H1 (cell line): ENCODE data around the gene GID8. TPM values are rescaled to one million over a fixed set of nuclear protein-coding genes. Genes with fewer than 3 reads are reported as not detected.

ENCODE experiments used
- CTCF ChIA-PET: fragments of 300-600 bp; sonication (Branson Sonifier 250); formaldehyde crosslinking; loops from one replicate; lab custom pipeline; 2021; ENCODE audit not compliant: partially characterized antibody; lab: Charles Lee
- POLR2A ChIA-PET: fragments of 300-600 bp; sonication (Branson Sonifier 250); formaldehyde crosslinking; loops from one replicate; lab custom pipeline; 2021; ENCODE audit warnings: inconsistent platforms; ENCODE audit not compliant: partially characterized antibody; lab: Charles Lee
- DNase-seq, 2 experiments: peaks; one replicate each; pipeline versions ENCODE4 v3.0.0 to v3.0.0-alpha.2; 2010 to 2022; ENCODE audit warnings: low spot score in 2 of 2, low read depth in 1 of 2, mixed read lengths in 1 of 2
- FAIRE-seq: peaks from 2 replicates; lab custom pipeline; 2011; peaks lifted over from hg19 to GRCh38; lab: Jason Lieb, UNC
- H2AFZ ChIP-seq: 2 replicates; pipeline ENCODE4 v1.8.1; 2012; ENCODE audit warnings: low read length, inconsistent platforms
- H2AK5ac ChIP-seq: 2 replicates; pipeline ENCODE4 v1.6.1; 2013; ENCODE audit warnings: low read depth, low read length
- H2BK120ac ChIP-seq: replicated peaks from 2 replicates; pipeline ENCODE3; 2013; ENCODE audit warnings: low read depth, low read length, inconsistent platforms
- H2BK12ac ChIP-seq: 2 replicates; pipeline ENCODE4 v1.6.1; 2013; ENCODE audit warnings: low read depth, low read length
- H2BK15ac ChIP-seq: 2 replicates; pipeline ENCODE4 v1.6.1; 2013; ENCODE audit warnings: low read length
- H2BK20ac ChIP-seq: 2 replicates; pipeline ENCODE4 v1.6.1; 2013; ENCODE audit warnings: low read length
- H2BK5ac ChIP-seq: 2 replicates; pipeline ENCODE4 v1.6.1; 2013; ENCODE audit warnings: low read depth, low read length
- H3K14ac ChIP-seq: 2 replicates; pipeline ENCODE4 v1.6.1; 2013; ENCODE audit warnings: inconsistent platforms; ENCODE audit not compliant: insufficient read length
- H3K18ac ChIP-seq: 2 replicates; pipeline ENCODE4 v1.6.1; 2013; ENCODE audit warnings: low read length; ENCODE audit errors: extremely low read depth
- H3K23ac ChIP-seq: 2 replicates; pipeline ENCODE4 v1.6.1; 2013; ENCODE audit warnings: inconsistent platforms; ENCODE audit not compliant: insufficient read length
- H3K23me2 ChIP-seq: 2 replicates; pipeline ENCODE4 v1.6.1; 2013; ENCODE audit warnings: low read depth, low read length
- H3K27ac ChIP-seq: 2 replicates; pipeline ENCODE4 v1.6.1; 2011; ENCODE audit warnings: low read depth, low read length, inconsistent platforms
- H3K27me3 ChIP-seq, 4 experiments: replicated peaks in 1 of 4; 1 replicate in 1 of 4; 2 replicates in 3 of 4; pipeline versions ENCODE4 v1.6.1 to v1.8.1; 2011 to 2013; ENCODE audit warnings: low read length in 3 of 4, mild to moderate bottlenecking in 3 of 4, inconsistent platforms in 2 of 4, mixed read lengths in 2 of 4, moderate library complexity in 1 of 4; ENCODE audit not compliant: control insufficient read depth in 3 of 4, insufficient read depth in 3 of 4; ENCODE audit errors: extremely low read depth in 1 of 4
- H3K36me3 ChIP-seq, 4 experiments: 2 replicates each; pipeline versions ENCODE4 v1.6.1 to v1.8.1; 2011 to 2013; ENCODE audit warnings: mild to moderate bottlenecking in 4 of 4, low read length in 3 of 4, moderate library complexity in 2 of 4, control low read depth in 1 of 4, inconsistent platforms in 1 of 4; ENCODE audit not compliant: insufficient read depth in 4 of 4, control insufficient read depth in 2 of 4
- H3K4ac ChIP-seq: replicated peaks from 2 replicates; pipeline ENCODE3; 2013; ENCODE audit warnings: low read length, low read depth, mixed read lengths, inconsistent platforms; ENCODE audit not compliant: insufficient read length
- H3K4me1 ChIP-seq, 4 experiments: replicated peaks in 1 of 4; 1 replicate in 1 of 4; 2 replicates in 3 of 4; pipeline versions ENCODE4 v1.6.1 to v1.8.1; 2011 to 2013; ENCODE audit warnings: low read length in 3 of 4, inconsistent platforms in 2 of 4, mixed read lengths in 1 of 4; ENCODE audit not compliant: insufficient read depth in 4 of 4, control insufficient read depth in 3 of 4
- H3K4me2 ChIP-seq, 2 experiments: 2 replicates each; pipeline versions ENCODE4 v1.6.1 to v1.8.1; 2011 to 2013; ENCODE audit warnings: low read depth in 2 of 2, low read length in 2 of 2, control low read depth in 1 of 2, inconsistent platforms in 1 of 2, mild to moderate bottlenecking in 1 of 2; ENCODE audit not compliant: insufficient read depth in 1 of 2
- H3K4me3 ChIP-seq, 4 experiments: fragments of 200-600, 300-600 bp in 1 of 4; sonication (generic), shearing (Covaris generic), sonication (Bioruptor Twin) in 1 of 4; 2 replicates each; pipeline versions ENCODE4 v1.5.1 to v1.8.1; 2011 to 2016; ENCODE audit warnings: low read length in 4 of 4, low read depth in 3 of 4, control low read depth in 2 of 4, inconsistent platforms in 2 of 4, mild to moderate bottlenecking in 2 of 4, mixed read lengths in 1 of 4, moderate library complexity in 1 of 4; ENCODE audit not compliant: insufficient read depth in 2 of 4; ENCODE audit errors: extremely low read depth in 1 of 4
- H3K56ac ChIP-seq: replicated peaks from 2 replicates; pipeline ENCODE3; 2013; ENCODE audit warnings: low read depth, mild to moderate bottlenecking, mixed read lengths, low read length, inconsistent platforms; ENCODE audit not compliant: insufficient read length
- H3K79me1 ChIP-seq: 2 replicates; pipeline ENCODE4 v1.6.1; 2013; ENCODE audit warnings: low read depth, low read length, control low read depth
- H3K79me2 ChIP-seq, 2 experiments: 2 replicates each; pipeline versions ENCODE4 v1.6.1 to v1.8.1; 2012 to 2013; ENCODE audit warnings: low read length in 2 of 2, mild to moderate bottlenecking in 2 of 2, inconsistent platforms in 1 of 2; ENCODE audit not compliant: insufficient read depth in 2 of 2, control insufficient read depth in 1 of 2
- H3K9ac ChIP-seq, 4 experiments: replicated peaks in 1 of 4; 1 replicate in 1 of 4; 2 replicates in 3 of 4; pipeline versions ENCODE4 v1.6.1 to v1.8.1; 2011 to 2013; ENCODE audit warnings: low read depth in 3 of 4, low read length in 3 of 4, control low read depth in 2 of 4, mild to moderate bottlenecking in 2 of 4, moderate library complexity in 2 of 4, inconsistent platforms in 1 of 4; ENCODE audit errors: extremely low read depth in 1 of 4
- H3K9me3 ChIP-seq, 2 experiments: 2 replicates each; pipeline versions ENCODE4 v1.6.1 to v1.8.1; 2012 to 2013; ENCODE audit warnings: mild to moderate bottlenecking in 2 of 2, moderate library complexity in 2 of 2, control low read depth in 1 of 2, inconsistent platforms in 1 of 2, low read depth in 1 of 2, low read length in 1 of 2, mixed read lengths in 1 of 2; ENCODE audit not compliant: insufficient read depth in 2 of 2
- H4K20me1 ChIP-seq, 2 experiments: replicated peaks in 1 of 2; 2 replicates each; pipeline versions ENCODE3 to v1.8.1; 2011 to 2013; ENCODE audit warnings: inconsistent platforms in 2 of 2, low read length in 2 of 2, mild to moderate bottlenecking in 1 of 2; ENCODE audit not compliant: insufficient read depth in 2 of 2, control insufficient read depth in 1 of 2
- H4K5ac ChIP-seq: 2 replicates; pipeline ENCODE4 v1.6.1; 2013; ENCODE audit warnings: low read length, low read depth, mixed read lengths, inconsistent platforms; ENCODE audit not compliant: insufficient read length
- H4K8ac ChIP-seq: 2 replicates; pipeline ENCODE4 v1.8.0; 2013; ENCODE audit warnings: mild to moderate bottlenecking, moderate library complexity, low read length, inconsistent platforms; ENCODE audit not compliant: insufficient read depth; ENCODE audit errors: extremely low read depth
- H4K91ac ChIP-seq: replicated peaks from 2 replicates; pipeline ENCODE3; 2013; ENCODE audit warnings: low read length, mixed read lengths, inconsistent platforms; ENCODE audit not compliant: insufficient read length
- BRCA1 ChIP-seq: IDR thresholded peaks from 2 replicates; pipeline ENCODE4 v1.6.1; 2012; ENCODE audit warnings: low read depth, low read length, improper control_type of control experiment
- EGR1 ChIP-seq: IDR thresholded peaks from 2 replicates; pipeline ENCODE4 v1.6.1; 2011; ENCODE audit warnings: low read depth, low read length, borderline replicate concordance
- JUND ChIP-seq: IDR thresholded peaks from 2 replicates; pipeline ENCODE4 v1.6.1; 2011; ENCODE audit warnings: mild to moderate bottlenecking, improper control_type of control experiment, low read length
- MAFK ChIP-seq: IDR thresholded peaks from 2 replicates; pipeline ENCODE4 v1.6.1; 2012; ENCODE audit warnings: low read depth, mild to moderate bottlenecking, improper control_type of control experiment, low read length
- NANOG ChIP-seq: IDR thresholded peaks from 2 replicates; pipeline ENCODE4 v1.6.1; 2011; ENCODE audit warnings: low read length, low read depth, mild to moderate bottlenecking, inconsistent platforms; ENCODE audit not compliant: insufficient read depth, poor library complexity, severe bottlenecking
- POLR2A ChIP-seq, 2 experiments: IDR thresholded peaks; 1 replicate in 1 of 2; 2 replicates in 1 of 2; pipeline ENCODE4 v1.6.1; 2011; ENCODE audit warnings: low read depth in 2 of 2, low read length in 2 of 2, mild to moderate bottlenecking in 2 of 2; ENCODE audit errors: control extremely low read depth in 1 of 2
- POLR2AphosphoS5 ChIP-seq: IDR thresholded peaks from 2 replicates; pipeline ENCODE4 v1.6.1; 2011; ENCODE audit warnings: low read depth, low read length
- RBBP5 ChIP-seq: IDR thresholded peaks from 2 replicates; pipeline ENCODE4 v1.7.1; 2012; ENCODE audit warnings: low read depth, mild to moderate bottlenecking, inconsistent platforms, low read length, moderate library complexity, borderline replicate concordance
- RNF2 ChIP-seq: fragments of 200-900, 300-1000 bp; sonication (generic); IDR thresholded peaks from 2 replicates; pipeline ENCODE4 v1.7.1; 2016; ENCODE audit warnings: borderline replicate concordance, low read depth, mild to moderate bottlenecking, antibody characterized with exemption, low read length; ENCODE audit not compliant: poor library complexity, severe bottlenecking; ENCODE audit errors: missing control alignments
- SIX5 ChIP-seq: IDR thresholded peaks from 2 replicates; pipeline ENCODE4 v1.6.1; 2011; ENCODE audit warnings: mild to moderate bottlenecking, low read depth, low read length
- TAF7 ChIP-seq: optimal IDR thresholded peaks from 2 replicates; pipeline ENCODE3; 2011; ENCODE audit warnings: low read depth, mild to moderate bottlenecking, inconsistent platforms, low read length, moderate library complexity, borderline replicate concordance
- WGBS, 2 experiments: shearing (Covaris generic) in 1 of 2; methylation state at CpG; one replicate each; pipeline versions ENCODE4 v1.1.6 to v1.1.7; 2013 to 2015; ENCODE audit warnings: low lambda C conversion rate in 2 of 2, mixed read lengths in 2 of 2, inconsistent platforms in 1 of 2, low coverage in 1 of 2, missing lambda C conversion rate in 1 of 2; ENCODE audit not compliant: insufficient replicate concordance in 2 of 2, insufficient coverage in 1 of 2, insufficient read length in 1 of 2; ENCODE audit errors: extremely low coverage in 1 of 2, missing lambda C conversion rate in 1 of 2; 5-methylcytosine and 5-hydroxymethylcytosine counted together
- polyA plus RNA-seq, 7 experiments: library from polyadenylated mRNA; depleted of rRNA in 3 of 7; stranded (reverse) in 5 of 7; unstranded in 2 of 7; fragments of >200 nt in 5 of 7; fragments of 200-250 nt in 2 of 7; gene quantifications; 1 replicate in 5 of 7; 2 replicates in 1 of 7; 4 replicates in 1 of 7; pipeline versions ENCODE4 v1.2.1 to v1.2.3, GENCODE V29; 2011 to 2013; ENCODE audit warnings: missing spikeins in 2 of 7, mixed read lengths in 2 of 7
- total RNA-seq: library from RNA; stranded (reverse); fragmentation: NEBNext Ultra II Directional; extraction: Animal tissue kit (Norgen Biotek cat#: 25700); gene quantifications from 2 replicates; pipeline ENCODE4 v1.2.1, GENCODE V29; 2021

The GID8 gene
- total and polyA plus RNA-seq, 2 of the 8 experiments (the other 6 are each of a cell fraction or from before 2014, with no cell fraction given), result 39.7 to 72.9 TPM

DNA sequence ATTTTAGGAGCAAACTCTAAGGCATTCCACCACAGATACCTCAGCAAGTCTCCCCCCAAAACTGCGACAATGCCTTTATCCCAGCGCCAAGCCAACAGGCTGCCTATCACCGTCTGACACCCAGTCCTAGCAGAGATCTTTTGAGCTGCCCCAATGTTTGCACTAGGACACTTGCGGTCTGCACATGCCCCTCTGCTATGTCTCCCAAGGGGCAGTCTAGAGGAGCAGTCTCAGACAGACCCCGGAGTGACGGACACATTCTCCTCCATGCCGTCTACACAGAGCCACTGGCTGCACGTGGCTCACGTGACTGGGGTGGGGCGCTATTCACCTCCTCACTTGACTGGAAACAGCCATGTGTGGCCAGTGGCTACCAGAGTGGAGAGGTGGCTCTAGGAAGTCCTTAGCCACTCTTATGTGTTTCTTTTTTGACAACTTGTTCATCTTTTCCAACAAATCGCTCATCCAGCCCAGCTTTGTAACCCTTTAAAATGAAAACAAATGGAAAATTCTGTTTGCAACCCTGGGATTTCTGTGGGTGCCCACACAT lies 27.7 kb upstream of the GID8 start:
- Histone ChIP-seq H3K23ac (no peak overlapping the region), H2BK5ac (no peak overlapping the region), H4K91ac (no peak overlapping the region), H4K5ac (no peak overlapping the region), H3K56ac (no peak overlapping the region), H2AFZ (no peak overlapping the region), H3K4me1 (peaks cover 4 to 9% (median 7%) of the 10 kb centered on the region in 4 experiments; a peak in 6 of 7 replicates), H2AK5ac (no peak overlapping the region), H3K79me1 (peaks cover 25% of the 10 kb centered on the region), H3K9ac (no peak overlapping the region; a peak in 1 of 7 replicates), H4K8ac (peak overlapping the region; percentile 51; the same call in 1 of the 2 replicates), H2BK15ac (no peak overlapping the region), H3K27me3 (no peaks in the 10 kb centered on the region), H2BK20ac (no peak overlapping the region), H3K36me3 (peaks cover 39 to 75% (median 66%) of the 10 kb centered on the region in 4 experiments), H3K4ac (no peak overlapping the region), H3K9me3 (no peaks in the 10 kb centered on the region), H3K14ac (no peak overlapping the region), H3K18ac (no peak overlapping the region), H3K4me2 (no peak overlapping the region), H3K27ac (no peak overlapping the region), H2BK12ac (no peak overlapping the region), H3K4me3 (no peak overlapping the region), H3K23me2 (no peaks in the 10 kb centered on the region), H2BK120ac (no peak overlapping the region), H3K79me2 (peaks cover 20 to 77% of the 10 kb centered on the region in 2 experiments), H4K20me1 (peaks cover 39 to 62% of the 10 kb centered on the region in 2 experiments)
- CTCF ChIA-PET, result interaction anchor here (0.9 to 5.7 kb wide), 6 partner anchors 8 to 99 kb away, joined by 3 to 58 read pairs (median 8); no protein-coding TSS in a partner anchor
- WGBS, 2 experiments, result 94% methylated on average over 11 of the region's 11 CpGs; no CpG with 5 or more reads in 1 of the 2 experiments
- FAIRE-seq (no peak), DNase-seq (no peak)
- POLR2A ChIA-PET, result interaction anchor here (1.6 to 20.3 kb wide), 4 partner anchors 9 to 32 kb away, joined by 3 to 363 read pairs (median 104); partner anchors contain the start of genes DIDO1 and GID8
- no peak for TF ChIP-seq MAFK
- TF ChIP-seq POLR2AphosphoS5, result peak; percentile 27; the same call in 1 of the 2 replicates
- no peak for TF ChIP-seq EGR1
- TF ChIP-seq NANOG, result no peak
- 0 out of 3 replicates have a peak, but pooled peaks of 1 of the 2 experiments have one; percentile 3 for TF ChIP-seq POLR2A (IDR thresholded peaks at IDR 0.05; ENCODE audit: control extremely low read depth in 1 of 2, low read depth in 2 of 2, low read length in 2 of 2)
- no peak for TF ChIP-seq JUND
- TF ChIP-seq RBBP5, result no peak
- TF ChIP-seq SIX5, result no peak
- no peak for TF ChIP-seq BRCA1
- TF ChIP-seq RNF2, result no peak
- TF ChIP-seq TAF7, result no peak
